Measurements from ENCODE around the gene ZNF77. TPM values are rescaled to one million over a fixed set of nuclear protein-coding genes. Genes with fewer than 3 reads are reported as not detected.
"Not testable (repeated sequence)": the region's sequence is repeated elsewhere in the genome, so short reads cannot be mapped to it uniquely, and the experiment has no call there.

The ZNF77 gene
- total RNA-seq, 1 donor from 2014 or later = 3.0 TPM

GRCh38 chr19:2896694-2897093, 48.1 kb downstream of the ZNF77 start:
- peaks cover 0 to 3% of the 10 kb centered on the region in 2 donors for H3K4me1 ChIP-seq
- H3K9me3 ChIP-seq = no peaks in the 10 kb centered on the region
- H3K4me3 ChIP-seq = no peak overlapping the region
- no peaks in the 10 kb centered on the region for H3K36me3 ChIP-seq
- intact Hi-C loops (cut with DNase I) = no loop called here
- H3K27me3 ChIP-seq = no peaks in the 10 kb centered on the region
- no peak for TF ChIP-seq CTCF (IDR thresholded peaks at IDR 0.05)
- no peak overlapping the region for H3K27ac ChIP-seq
- DNase-seq (ENCODE audit: low spot score in 2 of 2) = no peak

DNA sequence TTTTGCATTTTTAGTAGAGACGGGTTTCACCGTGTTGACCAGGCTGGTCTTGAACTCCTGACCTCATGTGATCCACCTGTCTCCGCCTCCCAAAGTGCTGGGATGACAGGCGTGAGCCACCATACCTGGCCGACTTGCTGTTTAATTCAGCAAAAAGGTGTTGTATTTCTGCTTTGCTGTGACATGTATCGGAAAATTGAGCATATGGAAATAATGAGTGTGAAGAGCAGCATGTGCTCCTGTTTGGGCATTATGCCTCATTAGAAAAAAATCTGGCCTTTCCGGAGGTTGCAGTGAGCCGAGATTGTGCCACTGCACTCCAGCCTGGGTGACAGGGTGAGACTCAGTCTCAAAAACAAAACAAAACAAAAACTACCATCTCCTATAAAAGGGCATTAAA, 54.2 kb downstream of the ZNF77 start:
- H3K9me3 ChIP-seq; H3K4me3 ChIP-seq; DNase-seq (ENCODE audit: low spot score in 2 of 2); H3K27me3 ChIP-seq; intact Hi-C loops (cut with DNase I); H3K36me3 ChIP-seq; H3K27ac ChIP-seq; H3K4me1 ChIP-seq: not testable (repeated sequence)

DNA sequence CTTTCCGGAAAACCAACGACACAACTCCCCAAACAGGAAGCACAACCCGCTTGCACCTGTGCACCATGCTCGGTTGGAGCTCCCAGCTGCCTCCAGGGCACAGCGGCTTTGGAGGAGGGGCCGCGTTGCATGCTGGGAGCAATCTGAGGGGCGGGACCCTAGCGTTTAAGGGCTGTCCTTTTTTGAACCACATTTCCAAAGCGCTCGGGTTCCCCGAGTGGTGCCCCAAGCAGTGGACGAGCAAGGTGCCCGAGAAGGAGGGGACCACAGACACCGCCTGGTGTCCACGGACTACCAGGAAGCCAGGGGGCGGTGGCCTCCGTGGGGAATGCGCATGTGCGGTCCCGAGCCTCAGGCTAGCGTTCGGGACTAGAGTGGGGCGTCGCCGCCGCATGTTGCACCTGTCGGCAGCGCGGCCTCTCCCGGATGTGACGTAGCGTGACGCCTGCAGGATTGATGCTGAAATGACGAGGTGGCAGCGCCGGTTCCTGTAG, 56.0 kb downstream of the ZNF77 start:
- intact Hi-C loops (cut with DNase I) = loop anchor here (2.0 kb wide), 1 partner anchor 274 kb away; no protein-coding TSS in a partner anchor
- DNase-seq (ENCODE audit: low spot score in 2 of 2) = no peak
- Histone ChIP-seq H3K27me3 (no peaks in the 10 kb centered on the region), H3K9me3 (no peaks in the 10 kb centered on the region), H3K4me1 (no peaks in the 10 kb centered on the region), H3K27ac (no peak overlapping the region), H3K36me3 (no peaks in the 10 kb centered on the region), H3K4me3 (peak overlapping the region in 1 of 2 donors; percentile 51)
- no peak for TF ChIP-seq CTCF (IDR thresholded peaks at IDR 0.05)

- peak; percentile 34 to 67 (median 65) for TF ChIP-seq CTCF (IDR thresholded peaks at IDR 0.05)
- DNase-seq (ENCODE audit: low spot score in 2 of 2) = no peak
- Histone ChIP-seq H3K9me3 (no peaks in the 10 kb centered on the region), H3K4me1 (no peaks in the 10 kb centered on the region), H3K4me3 (peak overlapping the region in 1 of 2 donors; percentile 29), H3K27me3 (no peaks in the 10 kb centered on the region), H3K36me3 (no peaks in the 10 kb centered on the region), H3K27ac (no peak overlapping the region)
- intact Hi-C loops (cut with DNase I) = no loop called here
Measured at GRCh38 chr19:2887391-2887914, 57.3 kb downstream of the ZNF77 start.

- TF ChIP-seq CTCF (IDR thresholded peaks at IDR 0.05) = no peak
- H3K9me3 ChIP-seq = no peaks in the 10 kb centered on the region
- H3K4me3 ChIP-seq = no peak overlapping the region
- H3K36me3 ChIP-seq = no peaks in the 10 kb centered on the region
- H3K27ac ChIP-seq = no peak overlapping the region
- H3K27me3 ChIP-seq = no peaks in the 10 kb centered on the region
- no peaks in the 10 kb centered on the region for H3K4me1 ChIP-seq
- intact Hi-C loops (cut with DNase I) = no loop called here
- DNase-seq (ENCODE audit: low spot score in 2 of 2) = no peak
Measured at GRCh38 chr19:2885736-2886135, 59.0 kb downstream of the ZNF77 start.

DNA sequence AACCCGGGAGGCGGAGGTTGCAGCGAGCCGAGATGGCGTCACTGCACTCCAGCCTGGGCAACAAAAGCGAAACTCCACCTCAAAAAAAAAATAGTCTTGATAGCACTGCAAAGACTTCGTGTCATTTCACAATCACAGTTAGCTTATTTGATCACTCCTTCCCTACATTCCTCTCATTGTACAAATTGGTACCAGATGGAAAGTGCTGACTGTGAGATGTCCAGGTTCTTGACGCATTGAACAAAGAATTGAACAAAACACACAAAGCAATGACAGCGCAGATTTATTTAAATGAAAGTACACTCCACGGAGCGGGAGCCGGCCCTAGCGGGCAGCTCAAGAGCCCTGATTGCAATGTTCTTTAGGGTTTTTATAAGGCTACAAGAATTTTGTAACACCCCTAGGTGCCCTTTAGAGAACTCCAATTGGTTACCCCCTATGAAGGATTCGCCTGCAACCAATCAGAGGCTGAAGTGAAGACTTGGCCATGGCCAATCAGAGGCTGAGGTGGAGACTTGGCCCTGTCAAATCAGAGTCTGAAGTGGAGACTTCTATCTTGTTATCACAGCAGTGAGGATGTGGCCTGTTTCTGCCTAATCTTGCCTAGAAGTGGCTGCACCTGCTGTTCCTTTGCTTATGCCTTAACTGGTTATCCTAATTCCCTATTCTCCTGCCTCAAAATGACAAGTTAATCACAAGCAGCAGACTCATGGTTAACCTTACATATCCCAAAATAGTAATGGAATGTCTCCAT, 60.9 kb downstream of the ZNF77 start:
- Histone ChIP-seq H3K9me3 (no peaks in the 10 kb centered on the region), H3K27ac (no peak overlapping the region), H3K4me3 (no peak overlapping the region), H3K36me3 (no peaks in the 10 kb centered on the region), H3K4me1 (no peaks in the 10 kb centered on the region), H3K27me3 (no peaks in the 10 kb centered on the region)
- no peak for DNase-seq (ENCODE audit: low spot score in 2 of 2)
- TF ChIP-seq CTCF (IDR thresholded peaks at IDR 0.05) = no peak
- intact Hi-C loops (cut with DNase I) = no loop called here
